Neutrophil (primary cell): Measurements from ENCODE around the gene TCOF1.

ENCODE experiments used
- H3K27ac ChIP-seq: fragments of 200-600 bp; sonication (generic); 2 replicates; pipeline ENCODE4 v1.5.1; 2016; ENCODE audit warnings: mild to moderate bottlenecking, moderate library complexity
- H3K27me3 ChIP-seq: fragments of 200-600 bp; sonication (generic); 2 replicates; pipeline ENCODE4 v1.6.0; 2016; ENCODE audit warnings: mild to moderate bottlenecking
- H3K36me3 ChIP-seq: fragments of 200-600 bp; sonication (generic); 2 replicates; pipeline ENCODE4 v1.5.1; 2017
- H3K4me1 ChIP-seq, 2 experiments: fragments of 200-600 bp in 1 of 2; sonication (generic) in 1 of 2; 1 replicate in 1 of 2; 2 replicates in 1 of 2; pipeline versions ENCODE4 v1.5.1 to v1.6.1; 2013 to 2016; ENCODE audit warnings: low read depth in 1 of 2, low read length in 1 of 2, mild to moderate bottlenecking in 1 of 2, moderate library complexity in 1 of 2; ENCODE audit not compliant: control insufficient read depth in 1 of 2, insufficient read depth in 1 of 2
- H3K4me3 ChIP-seq, 2 experiments: fragments of 200-600 bp in 1 of 2; sonication (generic) in 1 of 2; 1 replicate in 1 of 2; 2 replicates in 1 of 2; pipeline ENCODE4 v1.5.1; 2013 to 2016; ENCODE audit warnings: low read depth in 1 of 2, low read length in 1 of 2, mild to moderate bottlenecking in 1 of 2, moderate library complexity in 1 of 2
- H3K9me3 ChIP-seq: fragments of 200-600 bp; sonication (generic); 2 replicates; pipeline ENCODE4 v1.5.1; 2016
- CTCF ChIP-seq: fragments of 200-600 bp; sonication (generic); IDR thresholded peaks from 2 replicates; pipeline ENCODE4 v1.5.1; 2016; ENCODE audit warnings: antibody characterized with exemption

The TCOF1 gene

GRCh38 chr5:150316320-150316719 lies 41.2 kb upstream of the TCOF1 start:
- H3K9me3 ChIP-seq, result no peaks in the 10 kb centered on the region
- no peaks in the 10 kb centered on the region for H3K4me1 ChIP-seq
- no peak overlapping the region for H3K4me3 ChIP-seq
- no peak for TF ChIP-seq CTCF
- H3K36me3 ChIP-seq, result no peaks in the 10 kb centered on the region
- H3K27ac ChIP-seq, result no peak overlapping the region
- no peaks in the 10 kb centered on the region for H3K27me3 ChIP-seq

GRCh38 chr5:150317048-150318003 lies 40.2 kb upstream of the TCOF1 start:
- H3K4me3 ChIP-seq, result no peak overlapping the region
- TF ChIP-seq CTCF, result no peak

GRCh38 chr5:150318613-150319483 lies 38.6 kb upstream of the TCOF1 start:
- no peaks in the 10 kb centered on the region for H3K4me1 ChIP-seq
- H3K27me3 ChIP-seq, result no peaks in the 10 kb centered on the region
- H3K9me3 ChIP-seq, result no peaks in the 10 kb centered on the region
- no peak overlapping the region for H3K27ac ChIP-seq
- no peaks in the 10 kb centered on the region for H3K36me3 ChIP-seq
- no peak for TF ChIP-seq CTCF
- H3K4me3 ChIP-seq, result no peak overlapping the region

More at GRCh38 chr5:150317048-150318003, 40.2 kb upstream of the TCOF1 start:
- Histone ChIP-seq H3K9me3 (no peaks in the 10 kb centered on the region), H3K27ac (no peak overlapping the region), H3K4me1 (no peaks in the 10 kb centered on the region), H3K27me3 (no peaks in the 10 kb centered on the region), H3K36me3 (no peaks in the 10 kb centered on the region)

GRCh38 chr5:150319484-150319790 lies 38.1 kb upstream of the TCOF1 start:
- H3K27ac ChIP-seq, result no peak overlapping the region
- no peaks in the 10 kb centered on the region for H3K9me3 ChIP-seq
- H3K36me3 ChIP-seq, result no peaks in the 10 kb centered on the region
- TF ChIP-seq CTCF, result no peak
- H3K4me1 ChIP-seq, result no peaks in the 10 kb centered on the region
- H3K4me3 ChIP-seq, result no peak overlapping the region
- no peaks in the 10 kb centered on the region for H3K27me3 ChIP-seq

GRCh38 chr5:150320044-150320613 lies 37.4 kb upstream of the TCOF1 start:
- H3K36me3 ChIP-seq, result no peaks in the 10 kb centered on the region
- H3K4me1 ChIP-seq, result no peaks in the 10 kb centered on the region
- H3K27ac ChIP-seq, result no peak overlapping the region
- no peak for TF ChIP-seq CTCF
- H3K27me3 ChIP-seq, result no peaks in the 10 kb centered on the region
- no peak overlapping the region for H3K4me3 ChIP-seq
- H3K9me3 ChIP-seq, result no peaks in the 10 kb centered on the region
